GM19372 (cell line): ENCODE results near the gene MORF4L1.
"Not testable (repeated sequence)": the region's sequence is repeated elsewhere in the genome, so short reads cannot be mapped to it uniquely, and the experiment has no call there.

Source experiments
- ATAC-seq: cut with Tn5 transposase; IDR thresholded peaks from one replicate; pipeline ENCODE4 v1.9.1; 2021; ENCODE audit warnings: mild to moderate bottlenecking, low read depth, moderate library complexity; ENCODE audit not compliant: unreplicated experiment

Gene MORF4L1

DNA sequence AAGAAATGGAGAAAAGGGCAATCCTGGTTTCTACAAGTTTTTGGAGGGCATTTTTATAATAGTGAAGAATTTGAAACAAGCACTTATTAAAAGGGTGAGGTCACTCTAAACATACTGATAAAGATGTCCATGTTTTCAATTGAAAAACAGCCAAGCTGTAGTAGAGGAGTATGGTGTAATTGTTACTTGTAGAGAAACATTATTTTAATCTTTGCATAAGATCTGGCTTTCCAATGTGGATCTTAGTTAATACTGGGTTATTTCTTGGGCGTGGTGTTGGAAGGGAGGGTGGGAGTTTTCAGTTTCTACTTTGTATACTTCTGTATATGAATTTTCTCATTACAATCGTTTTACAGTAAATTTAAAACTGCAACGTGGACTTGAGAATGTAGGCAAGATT is 22.8 kb downstream of the MORF4L1 start:
- ATAC-seq: no peak

DNA sequence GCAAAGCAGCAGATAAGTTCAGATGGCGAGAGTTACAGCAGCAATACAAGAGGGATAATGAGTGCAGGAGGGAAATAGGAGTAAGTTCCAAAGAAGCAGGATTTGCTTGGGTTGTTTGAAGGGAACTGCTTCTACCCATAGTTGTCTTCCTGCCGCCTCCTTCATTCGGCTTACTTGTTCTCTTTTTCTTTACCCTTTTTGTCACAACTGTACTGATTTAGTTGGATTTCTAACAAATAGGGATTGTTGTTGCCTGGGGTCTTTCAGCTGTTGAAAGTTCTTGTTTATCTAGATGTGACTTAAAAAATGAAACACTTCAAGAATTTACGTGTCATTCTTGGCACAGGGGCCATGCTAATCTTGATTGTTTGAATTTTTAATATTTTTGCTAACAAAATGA is 25.9 kb downstream of the MORF4L1 start:
- no peak for ATAC-seq

DNA sequence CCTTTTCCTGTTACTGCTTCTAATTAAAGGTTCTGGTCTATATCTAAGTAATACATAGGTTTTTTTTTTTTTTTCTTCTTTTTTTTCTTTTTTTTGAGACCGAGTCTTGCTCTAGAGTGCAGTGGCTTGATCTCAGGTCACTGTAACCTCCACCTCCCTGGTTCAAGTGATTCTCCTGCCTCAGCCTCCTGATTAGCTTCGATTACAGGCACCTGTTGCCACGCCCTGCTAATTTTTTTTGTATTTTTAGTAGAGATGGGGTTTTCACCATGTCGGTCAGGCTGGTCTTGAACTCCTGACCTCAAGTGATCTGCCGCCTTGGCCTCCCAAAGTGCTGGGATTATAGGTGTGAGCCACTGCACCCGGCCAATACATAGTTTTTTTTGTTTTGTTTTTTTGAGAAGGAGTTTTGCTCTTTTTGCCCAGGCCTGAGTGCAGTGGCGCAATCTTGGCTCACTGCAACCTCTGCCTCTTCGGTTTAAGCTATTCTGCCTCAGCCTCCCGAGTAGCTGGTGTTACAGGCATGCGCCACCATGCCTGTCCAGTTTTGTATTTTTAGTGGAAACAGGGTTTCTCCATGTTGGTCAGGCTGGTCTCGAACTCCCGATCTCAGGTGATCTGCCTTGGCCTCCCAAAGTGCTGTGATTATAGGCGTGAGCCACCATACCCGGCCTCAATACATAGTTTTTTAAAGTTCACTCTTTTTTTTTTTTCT is 28.3 kb downstream of the MORF4L1 start:
- not testable (repeated sequence) for ATAC-seq

GRCh38 chr15:78902281-78903032 is 29.8 kb downstream of the MORF4L1 start:
- not testable (repeated sequence) for ATAC-seq

DNA sequence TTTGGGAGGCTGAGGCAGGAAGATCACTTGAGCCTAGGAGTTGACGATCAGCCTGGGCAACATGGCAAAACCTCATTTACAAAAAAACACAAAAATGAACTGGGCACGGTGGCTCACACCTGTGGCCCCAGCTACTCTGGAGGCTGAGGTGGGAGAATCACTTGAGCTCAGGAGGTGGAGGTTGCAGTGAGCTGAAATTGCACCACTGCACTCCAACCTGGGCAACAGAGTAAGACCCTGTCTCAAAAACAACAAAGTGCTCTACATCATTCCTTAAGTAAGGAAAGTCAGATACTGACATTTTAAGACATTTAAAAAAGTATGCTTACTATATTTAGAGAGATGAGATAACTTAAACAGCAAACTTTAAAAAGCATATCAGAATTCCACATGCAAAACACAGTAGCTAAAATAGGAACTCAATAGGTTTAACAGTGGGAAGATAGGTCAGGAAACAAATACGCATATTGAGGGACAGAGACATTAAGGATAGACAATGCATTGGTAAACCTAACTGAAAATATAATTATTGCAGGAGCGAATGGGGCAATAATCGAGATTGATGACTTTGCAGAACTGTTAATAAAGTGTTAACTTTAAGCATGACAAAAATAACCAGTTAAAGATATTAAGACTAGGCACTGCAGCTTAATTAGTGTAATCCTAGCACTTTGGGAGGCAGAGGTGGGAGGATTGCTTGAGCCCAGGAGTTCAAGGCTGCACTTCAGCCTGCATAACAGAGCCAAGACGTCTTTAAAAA is 32.1 kb downstream of the MORF4L1 start:
- ATAC-seq: no peak

DNA sequence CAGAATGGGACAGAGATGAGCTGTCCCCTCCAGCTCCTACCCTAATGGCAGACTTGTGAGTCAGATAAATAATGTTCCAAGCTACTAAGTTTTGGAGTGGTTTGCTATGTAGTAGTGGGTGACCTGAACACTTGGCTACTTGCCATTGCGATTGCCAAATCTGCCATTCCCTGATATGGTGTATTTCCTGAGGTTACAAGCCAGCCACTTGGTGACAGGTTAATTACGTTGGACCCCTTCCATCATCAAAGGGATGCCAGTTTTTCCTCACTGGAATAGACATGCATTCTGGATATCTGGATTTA is 33.6 kb downstream of the MORF4L1 start:
- ATAC-seq: no peak

GRCh38 chr15:78907577-78907976 is 34.9 kb downstream of the MORF4L1 start:
- no peak for ATAC-seq

DNA sequence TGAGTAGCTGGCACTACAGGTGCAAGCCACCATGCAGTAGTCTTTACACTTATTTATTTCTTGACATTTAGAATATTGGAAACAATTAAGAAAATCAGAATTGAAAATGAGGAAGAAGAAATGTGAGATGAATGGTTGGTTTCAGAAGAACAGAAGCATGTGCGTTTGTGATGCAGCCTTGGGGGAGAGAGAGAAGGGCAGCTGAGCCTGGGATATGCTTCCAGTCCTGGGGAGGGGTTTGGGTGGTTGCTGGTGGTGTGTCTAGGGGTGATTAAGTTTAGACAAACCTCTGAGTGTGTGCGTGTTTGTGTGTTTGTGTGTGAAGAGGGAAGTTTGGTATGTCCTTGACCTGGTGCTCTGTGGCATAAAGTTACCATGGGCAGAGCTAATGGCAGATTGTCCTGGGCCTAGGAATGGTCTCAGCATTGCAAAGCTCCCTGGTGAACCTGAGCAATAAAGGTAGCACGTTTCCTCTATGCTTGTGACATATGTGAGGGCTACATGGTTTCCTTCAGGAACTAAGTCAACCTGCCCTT is 36.5 kb downstream of the MORF4L1 start:
- no peak for ATAC-seq

DNA sequence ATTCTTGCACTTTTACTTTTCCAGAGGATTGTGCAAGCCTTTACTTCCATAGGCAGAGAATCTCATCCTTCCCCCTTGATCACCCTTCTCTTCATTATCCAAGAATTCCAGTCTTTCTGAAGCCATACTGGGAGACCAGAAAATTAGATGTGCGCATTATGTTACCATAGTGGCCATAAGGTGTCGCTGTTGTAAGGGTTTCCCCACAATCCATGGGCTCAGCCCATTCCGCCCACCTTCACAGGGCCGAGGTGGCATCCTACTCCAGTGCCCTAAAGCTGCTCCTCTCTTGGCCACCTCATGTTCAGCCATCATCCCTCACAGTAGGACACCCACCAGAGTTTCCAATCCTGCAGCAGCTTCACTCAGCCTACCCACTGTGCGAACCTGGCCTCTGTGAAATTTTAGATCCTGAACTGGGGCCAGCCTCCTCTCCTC is 37.1 kb downstream of the MORF4L1 start:
- ATAC-seq: no peak

GRCh38 chr15:78910271-78910670 is 37.6 kb downstream of the MORF4L1 start:
- ATAC-seq: no peak

DNA sequence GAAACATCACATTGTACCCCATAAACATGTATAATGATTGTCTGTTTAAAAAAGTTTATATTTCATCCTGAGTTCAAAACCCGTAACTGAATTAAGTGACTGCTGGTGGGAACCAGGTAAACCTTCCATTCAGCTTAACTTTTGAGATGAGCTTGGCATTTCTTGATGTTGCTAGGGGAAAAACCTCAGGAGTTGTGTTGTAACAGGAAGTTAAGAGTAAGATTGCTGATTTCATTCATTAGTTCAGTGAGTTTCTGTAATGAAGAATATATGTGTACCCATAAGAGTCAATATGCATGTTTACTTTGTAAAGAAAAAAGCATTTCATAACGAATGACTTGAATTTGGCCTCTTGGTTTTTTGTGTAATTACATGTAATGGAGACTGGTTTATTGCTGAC is 39.6 kb downstream of the MORF4L1 start:
- no peak for ATAC-seq

GRCh38 chr15:78913012-78913411 is 40.3 kb downstream of the MORF4L1 start:
- no peak for ATAC-seq

DNA sequence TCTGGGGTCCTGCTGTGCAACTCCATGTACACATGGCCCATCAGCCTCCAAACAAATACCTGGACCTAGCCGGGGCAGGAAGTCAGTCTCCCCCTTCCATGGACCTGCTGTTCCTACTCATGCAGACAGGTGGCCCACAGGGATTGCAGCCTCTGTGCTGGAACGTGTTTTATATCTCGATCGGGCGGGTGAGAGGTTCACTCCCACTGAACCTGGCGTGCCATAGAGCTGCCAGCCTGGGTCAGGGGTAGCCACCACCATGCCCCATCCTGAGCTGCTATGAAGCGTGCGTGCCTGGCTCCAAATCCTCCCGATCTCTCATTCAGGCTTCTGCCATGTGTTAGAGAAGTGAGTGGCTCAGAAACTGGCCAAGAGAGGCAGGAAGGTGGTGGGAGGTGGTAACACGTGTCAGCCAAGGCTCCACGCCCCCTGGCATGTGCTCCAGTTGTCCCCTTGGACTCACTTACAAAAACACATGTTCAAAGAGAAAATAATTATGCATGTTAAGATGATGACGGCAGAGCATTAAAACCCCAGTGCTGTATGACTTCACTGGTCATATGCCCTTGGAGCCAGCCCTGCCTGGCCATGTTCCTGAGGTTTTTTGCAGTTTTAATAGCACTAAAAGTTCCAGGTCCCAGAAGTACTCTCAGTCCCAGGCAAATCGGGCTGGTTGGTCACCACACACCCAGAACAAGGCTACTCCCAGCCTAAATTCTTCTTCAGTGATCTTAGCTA is 41.5 kb downstream of the MORF4L1 start:
- no peak for ATAC-seq

GRCh38 chr15:78915341-78916087 is 42.8 kb downstream of the MORF4L1 start:
- no peak for ATAC-seq

DNA sequence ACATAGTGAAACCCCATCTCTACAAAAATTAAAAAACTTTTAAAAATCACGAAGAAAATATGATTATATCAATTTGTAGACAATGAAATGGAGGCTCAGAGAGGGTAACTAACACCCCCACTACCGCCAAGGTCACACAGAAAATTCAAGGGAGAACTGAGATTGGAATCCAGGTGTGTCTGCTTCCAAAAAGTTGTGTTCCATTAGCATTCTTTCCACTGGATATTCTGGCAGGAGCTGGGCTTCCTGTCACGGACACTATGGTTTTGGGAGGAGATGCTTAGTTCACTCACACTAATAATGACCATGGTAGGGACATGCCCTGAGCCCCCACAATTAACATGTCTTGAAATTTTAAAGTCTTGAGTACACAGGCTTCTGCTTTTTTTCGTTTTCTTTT is 43.4 kb downstream of the MORF4L1 start:
- no peak for ATAC-seq

DNA sequence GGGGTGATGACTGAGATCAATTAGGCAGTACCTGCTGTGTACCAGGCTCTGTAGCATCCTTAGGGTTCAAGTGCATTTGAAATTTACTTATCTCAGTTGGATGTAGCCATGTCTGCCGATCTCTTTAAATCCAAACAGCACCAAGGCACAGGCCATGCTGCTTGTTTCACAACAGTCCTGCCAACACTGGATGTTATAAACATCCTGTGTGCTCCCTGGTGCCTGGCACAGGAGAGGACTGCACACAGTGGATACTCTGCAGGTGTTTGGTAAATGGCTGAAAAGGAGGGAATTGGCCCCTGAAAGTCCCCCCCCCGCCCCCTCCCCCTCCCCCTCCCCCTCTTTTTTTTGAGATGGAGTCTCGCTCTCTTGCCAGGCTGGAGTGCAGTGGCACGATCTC is 45.2 kb downstream of the MORF4L1 start:
- no peak for ATAC-seq

DNA sequence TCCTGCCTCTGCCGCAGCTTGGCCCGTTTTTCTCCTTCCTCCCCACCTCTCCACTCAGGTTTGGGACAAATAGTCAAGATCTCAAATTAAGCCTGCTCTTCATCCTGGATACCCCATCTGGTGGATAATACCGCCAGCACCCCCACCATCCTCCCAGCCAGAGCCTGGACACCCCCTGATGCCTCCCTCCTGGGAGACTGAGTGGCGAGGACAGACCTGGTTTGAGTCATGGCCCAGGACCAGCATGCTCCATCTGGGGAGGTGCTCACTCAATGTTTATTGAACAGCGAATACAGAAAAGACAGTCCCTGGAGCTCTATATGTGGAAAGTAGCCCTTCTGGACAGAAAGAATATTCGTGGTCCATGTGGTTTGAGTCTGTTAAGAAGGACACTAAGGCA is 48.8 kb downstream of the MORF4L1 start:
- ATAC-seq: no peak

- ATAC-seq: no peak
Measured at GRCh38 chr15:78921940-78922339, 49.2 kb downstream of the MORF4L1 start.

GRCh38 chr15:78922527-78922926 is 49.8 kb downstream of the MORF4L1 start:
- no peak for ATAC-seq

GRCh38 chr15:78923015-78923414 is 50.3 kb downstream of the MORF4L1 start:
- ATAC-seq: no peak
